GM10847 (cell line): Measurements from ENCODE around the gene CAND2.

Experiments used
- POLR2A ChIP-seq: IDR thresholded peaks from 2 replicates; pipeline ENCODE4 v1.6.1; 2011; ENCODE audit not compliant: insufficient read length; ENCODE audit errors: extremely low read depth

The CAND2 gene

GRCh38 chr3:12796171-12797123 is at the start of gene CAND2:
CAND2 (plus strand) TSS chr3:12796680; CDS start chr3:12796721, 41 bp downstream.
- TF ChIP-seq POLR2A = no peak

GRCh38 chr3:12748477-12748876 is 48.0 kb upstream of the CAND2 start:
- TF ChIP-seq POLR2A = no peak

GRCh38 chr3:12750223-12750622 is 46.3 kb upstream of the CAND2 start:
- TF ChIP-seq POLR2A = no peak

GRCh38 chr3:12750658-12751071 is 45.8 kb upstream of the CAND2 start:
- no peak for TF ChIP-seq POLR2A

GRCh38 chr3:12751571-12751970 is 44.9 kb upstream of the CAND2 start:
- no peak for TF ChIP-seq POLR2A

GRCh38 chr3:12752102-12752501 is 44.4 kb upstream of the CAND2 start:
- no peak for TF ChIP-seq POLR2A

- TF ChIP-seq POLR2A = no peak
These were observed 43.7 kb upstream of the CAND2 start for GRCh38 chr3:12752809-12753208.

GRCh38 chr3:12753275-12754028 is 43.0 kb upstream of the CAND2 start:
- TF ChIP-seq POLR2A = no peak

- TF ChIP-seq POLR2A = no peak
These were observed 42.2 kb upstream of the CAND2 start for GRCh38 chr3:12754313-12754712.

GRCh38 chr3:12755754-12756153 is 40.7 kb upstream of the CAND2 start:
- no peak for TF ChIP-seq POLR2A

- no peak for TF ChIP-seq POLR2A
These were observed 40.3 kb upstream of the CAND2 start for GRCh38 chr3:12756175-12756574.

- no peak for TF ChIP-seq POLR2A
These were observed 39.8 kb upstream of the CAND2 start for GRCh38 chr3:12756635-12757034.

- no peak for TF ChIP-seq POLR2A
These were observed 38.3 kb upstream of the CAND2 start for GRCh38 chr3:12758025-12758781.

GRCh38 chr3:12759097-12759679 is 37.3 kb upstream of the CAND2 start, which contains the start of gene TMEM40:
TMEM40 (minus strand) TSS chr3:12759259; CDS start chr3:12749832, 9,427 bp downstream.
- TF ChIP-seq POLR2A = no peak
